ENCODE measurements around the gene PRIMA1.

DNA sequence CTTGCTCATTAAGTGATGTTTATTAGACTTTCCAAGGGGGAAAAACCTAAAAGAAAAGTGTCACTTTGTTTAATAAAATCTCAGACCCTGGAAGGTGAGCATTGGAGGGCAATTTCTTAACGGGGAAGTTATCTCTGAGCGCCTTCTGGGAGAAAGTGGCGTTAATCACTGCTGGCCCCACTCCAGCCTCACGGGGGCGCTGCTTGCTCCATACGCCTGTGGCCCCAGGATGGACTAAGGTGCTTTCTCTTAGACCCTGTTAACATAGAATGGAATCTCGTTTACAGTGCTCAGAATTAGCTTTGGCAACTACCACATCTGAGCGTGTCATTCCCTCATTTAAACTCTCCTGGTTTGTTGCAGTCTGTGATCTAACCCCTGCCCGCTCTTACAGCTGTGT lies 16.4 kb upstream of the PRIMA1 start:
- TF ChIP-seq, protein P1, sequence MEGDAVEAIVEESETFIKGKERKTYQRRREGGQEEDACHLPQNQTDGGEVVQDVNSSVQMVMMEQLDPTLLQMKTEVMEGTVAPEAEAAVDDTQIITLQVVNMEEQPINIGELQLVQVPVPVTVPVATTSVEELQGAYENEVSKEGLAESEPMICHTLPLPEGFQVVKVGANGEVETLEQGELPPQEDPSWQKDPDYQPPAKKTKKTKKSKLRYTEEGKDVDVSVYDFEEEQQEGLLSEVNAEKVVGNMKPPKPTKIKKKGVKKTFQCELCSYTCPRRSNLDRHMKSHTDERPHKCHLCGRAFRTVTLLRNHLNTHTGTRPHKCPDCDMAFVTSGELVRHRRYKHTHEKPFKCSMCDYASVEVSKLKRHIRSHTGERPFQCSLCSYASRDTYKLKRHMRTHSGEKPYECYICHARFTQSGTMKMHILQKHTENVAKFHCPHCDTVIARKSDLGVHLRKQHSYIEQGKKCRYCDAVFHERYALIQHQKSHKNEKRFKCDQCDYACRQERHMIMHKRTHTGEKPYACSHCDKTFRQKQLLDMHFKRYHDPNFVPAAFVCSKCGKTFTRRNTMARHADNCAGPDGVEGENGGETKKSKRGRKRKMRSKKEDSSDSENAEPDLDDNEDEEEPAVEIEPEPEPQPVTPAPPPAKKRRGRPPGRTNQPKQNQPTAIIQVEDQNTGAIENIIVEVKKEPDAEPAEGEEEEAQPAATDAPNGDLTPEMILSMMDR (IDR thresholded peaks at IDR 0.05) = peak; percentile 33
- no peak for TF ChIP-seq TCF7L2 (IDR thresholded peaks at IDR 0.05; ENCODE audit: low read depth, low read length)

All from Panc1 (cell line).